Kidney glomerular epithelial cell (primary cell): ENCODE data around the gene CTSE.

Experiments used
- DNase-seq: peaks from one replicate; lab custom pipeline; 2025; lab: John Stamatoyannopoulos, UW

CTSE gene

GRCh38 chr1:205991237-205991636 is 32.5 kb downstream of the CTSE start:
- peak; percentile 29 for DNase-seq

GRCh38 chr1:205990226-205990625 is 33.5 kb downstream of the CTSE start:
- DNase-seq: no peak

GRCh38 chr1:205989786-205990185 is 33.9 kb downstream of the CTSE start:
- DNase-seq: no peak

DNA sequence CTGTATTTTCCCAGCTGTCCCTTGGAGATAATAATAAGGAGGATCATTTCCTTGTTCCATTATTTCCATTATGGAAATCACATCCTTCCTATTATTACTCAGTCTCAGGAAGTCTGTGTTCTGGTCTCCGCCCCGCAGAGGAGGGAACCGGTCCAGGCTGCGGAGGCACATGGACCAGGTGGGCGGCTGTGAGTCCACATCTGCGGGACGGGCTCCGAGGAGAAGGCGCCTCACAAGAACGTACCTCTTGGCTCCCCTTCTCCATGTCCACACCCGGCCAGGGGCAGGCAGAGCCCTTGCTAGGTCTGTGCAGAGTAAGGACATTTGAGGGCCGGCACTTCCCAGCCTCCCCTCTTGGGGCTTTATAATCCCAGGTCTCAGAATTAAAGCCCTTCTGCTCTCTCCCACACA is 35.1 kb downstream of the CTSE start:
- no peak for DNase-seq

DNA sequence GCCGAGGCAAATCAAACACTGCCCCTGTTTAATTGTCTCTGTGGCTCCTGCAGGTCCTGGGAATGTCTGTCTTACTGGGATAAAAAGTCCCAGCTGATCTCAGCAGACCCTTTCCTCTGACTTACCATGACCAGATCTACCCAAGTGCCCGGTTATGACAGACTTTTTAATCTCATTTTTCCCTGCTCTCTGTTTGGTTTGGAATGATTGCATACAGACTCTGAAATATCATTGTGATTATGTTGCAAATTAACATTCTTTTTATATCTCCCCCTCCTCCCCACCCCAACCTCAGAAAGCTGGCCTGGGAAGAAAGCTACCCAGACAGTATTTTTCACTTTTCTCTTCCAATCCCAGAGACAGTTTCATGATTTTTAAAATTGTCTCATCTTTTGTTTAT is 36.8 kb downstream of the CTSE start:
- no peak for DNase-seq

DNA sequence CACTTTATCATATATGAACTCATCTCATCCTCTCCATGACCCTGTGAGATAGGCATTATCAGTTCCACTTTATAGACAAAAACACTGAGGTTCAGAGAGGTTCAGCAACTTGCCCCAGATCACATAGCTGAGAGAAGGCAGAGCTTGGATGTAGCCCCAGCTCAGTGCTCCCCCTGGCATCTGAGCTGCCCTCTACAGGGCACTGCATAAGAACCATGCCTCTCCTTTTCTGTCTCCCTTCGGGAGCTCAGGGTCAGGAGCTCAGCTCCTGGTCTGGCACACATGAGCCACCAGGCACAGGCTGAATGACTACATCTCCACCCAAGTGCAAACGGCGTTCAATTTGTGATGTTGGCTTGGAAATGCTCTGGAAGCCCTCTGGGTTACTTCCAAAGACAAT is 37.4 kb downstream of the CTSE start:
- no peak for DNase-seq

DNA sequence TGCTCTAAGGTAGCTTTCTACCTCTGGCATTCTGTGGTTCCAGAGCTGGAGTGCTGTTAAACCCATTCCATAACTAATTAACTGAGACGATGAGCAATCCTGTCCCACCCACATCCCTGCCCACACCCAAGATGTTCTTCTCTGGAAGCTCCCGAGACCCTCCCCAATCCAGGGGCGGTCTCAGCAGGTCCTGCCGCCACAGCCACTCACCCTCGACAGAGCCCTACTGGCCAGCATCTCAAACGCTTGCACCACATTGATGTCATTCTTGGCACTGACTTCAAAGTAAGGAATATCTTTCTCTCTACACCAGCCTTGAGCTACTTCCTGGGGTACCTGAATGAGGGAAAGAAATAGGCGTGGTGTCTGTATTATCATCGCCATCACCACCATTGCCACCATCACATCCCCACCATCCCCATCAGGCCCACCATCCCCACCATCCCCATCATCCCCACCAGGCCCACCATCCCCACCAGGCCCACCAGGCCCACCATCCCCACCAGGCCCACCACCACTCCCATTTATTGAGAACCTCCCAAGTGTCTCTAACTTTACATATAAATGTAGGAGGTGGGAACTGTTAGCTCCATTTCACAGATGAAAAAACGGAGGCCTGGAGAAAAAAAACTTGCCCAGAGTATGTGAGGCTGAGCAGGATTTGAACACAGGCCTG is 38.2 kb downstream of the CTSE start:
- DNase-seq: peak; percentile 93

DNA sequence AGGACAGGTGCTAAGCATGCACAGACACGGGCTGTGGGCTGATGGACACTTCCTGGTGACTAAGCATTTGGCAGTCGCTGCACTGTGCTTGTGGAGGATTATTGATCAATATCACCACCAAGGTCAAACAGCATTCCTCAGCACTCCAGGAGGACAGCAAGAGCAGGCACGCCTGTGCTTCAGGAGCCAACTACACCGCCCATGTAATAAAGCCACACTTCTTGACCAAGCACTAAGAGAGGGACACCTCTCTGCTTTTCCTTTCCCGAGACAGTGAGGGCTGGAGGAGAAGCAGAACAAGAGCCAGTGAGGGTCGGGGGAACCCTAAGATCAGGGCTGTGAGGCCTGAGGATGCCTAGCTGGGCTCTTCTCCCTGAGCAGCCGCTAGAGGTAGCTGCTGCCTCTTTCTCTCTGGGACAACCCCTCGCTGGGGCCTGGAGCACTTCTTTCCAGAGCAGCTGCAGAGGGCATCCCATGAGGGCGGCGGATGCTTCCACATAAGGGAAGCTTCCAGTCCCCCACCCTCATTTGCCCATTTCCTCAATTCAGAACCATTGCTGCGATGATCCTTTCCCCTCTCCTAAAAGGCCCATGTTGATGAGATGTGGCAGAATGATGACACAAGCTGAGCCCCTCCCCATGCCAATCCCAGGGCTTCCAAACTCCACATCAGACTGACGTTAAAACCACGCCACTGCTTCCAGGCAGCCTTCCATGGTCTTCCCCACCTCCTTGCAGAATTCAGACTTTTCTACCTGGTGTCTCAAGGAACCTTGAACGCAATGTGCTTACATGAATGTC is 39.6 kb downstream of the CTSE start:
- peak; percentile 33 for DNase-seq

DNA sequence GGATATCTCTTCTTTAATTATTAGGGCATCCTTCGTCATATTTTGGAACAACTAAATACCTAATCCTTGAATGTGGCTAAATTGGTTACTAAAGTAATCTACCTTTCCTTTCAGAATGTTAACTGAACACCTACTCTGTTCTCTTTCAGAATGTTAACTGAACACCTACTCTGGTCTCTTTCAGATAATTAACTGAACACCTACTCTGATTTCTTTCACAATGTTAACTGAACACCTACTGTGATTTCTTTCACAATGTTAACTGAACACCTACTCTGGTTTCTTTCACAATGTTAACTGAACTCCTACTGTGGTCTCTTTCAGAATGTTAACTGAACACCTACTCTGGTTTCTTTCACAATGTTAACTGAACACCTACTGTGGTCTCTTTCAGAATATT is 42.4 kb downstream of the CTSE start:
- no peak for DNase-seq

DNA sequence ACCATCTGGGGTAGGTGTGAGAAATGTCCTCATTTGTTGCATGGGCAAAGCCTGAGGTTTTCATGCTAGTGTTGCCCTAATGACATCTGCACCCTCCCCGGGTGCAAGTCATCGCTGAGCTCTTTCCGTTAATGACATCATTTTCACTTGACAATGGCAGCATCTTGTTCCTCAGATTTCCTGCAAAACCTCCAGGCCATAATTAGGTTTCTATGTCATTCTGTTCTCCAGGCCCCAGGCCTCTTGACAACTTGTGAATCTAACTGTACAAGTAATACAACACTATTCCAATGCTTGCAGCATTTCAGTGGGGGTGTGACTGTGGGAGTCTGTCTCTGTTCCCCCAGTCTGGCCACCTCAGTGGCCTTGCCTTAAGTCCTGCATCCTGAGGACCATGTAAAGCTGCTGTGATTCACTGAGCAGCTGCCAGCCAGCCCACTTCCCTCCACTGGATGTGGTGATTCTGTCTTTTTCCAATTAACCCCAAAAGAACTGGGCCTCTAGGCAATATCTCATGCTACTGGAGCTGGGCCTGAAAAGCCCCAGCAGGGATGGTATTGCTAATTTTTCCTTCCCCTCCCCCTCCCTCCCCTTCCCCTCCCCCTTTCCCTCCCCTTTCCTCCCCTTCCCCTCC is 43.3 kb downstream of the CTSE start:
- DNase-seq: no peak

DNA sequence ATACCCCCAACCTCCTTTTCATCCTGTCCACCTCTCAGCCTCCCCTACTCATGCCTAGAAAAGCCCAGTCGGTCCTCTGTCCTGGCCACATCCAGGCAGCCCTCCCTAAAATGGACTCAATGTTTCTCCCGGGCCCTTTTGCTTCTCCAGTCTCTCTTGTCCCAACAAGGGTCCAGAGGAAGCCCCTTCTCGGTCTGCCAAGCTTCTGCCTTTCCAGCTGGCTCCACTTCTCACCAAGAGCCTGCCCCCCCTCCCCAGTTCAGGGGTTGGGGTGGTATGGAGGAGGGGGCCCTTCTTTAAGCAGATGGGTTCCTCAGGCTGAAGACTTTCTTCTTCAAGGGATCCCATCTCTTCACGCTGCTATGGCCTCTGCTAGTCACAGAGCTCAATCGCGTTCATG is 44.4 kb downstream of the CTSE start:
- no peak for DNase-seq

DNA sequence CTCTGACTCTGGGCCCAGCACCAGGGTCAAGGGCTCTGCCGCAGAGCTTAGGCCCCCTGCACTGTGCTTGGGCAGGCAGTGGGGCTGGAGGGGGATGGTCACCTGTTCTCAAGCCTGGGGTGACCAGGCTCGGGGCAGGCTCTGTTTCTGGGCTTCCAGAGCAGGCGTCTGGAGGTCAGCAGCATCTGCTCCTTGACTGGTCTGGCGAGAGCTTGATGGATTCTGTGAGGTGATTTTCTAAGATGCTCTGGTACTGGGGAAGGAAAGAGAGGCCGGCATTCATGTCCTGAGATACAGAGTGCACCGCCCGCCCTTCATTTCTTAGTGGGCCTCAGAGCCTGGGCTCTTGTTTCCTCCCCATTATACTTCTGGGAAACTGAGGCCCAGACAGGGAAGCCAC is 45.0 kb downstream of the CTSE start:
- DNase-seq: no peak

GRCh38 chr1:205977402-205978014 is 46.2 kb downstream of the CTSE start:
- peak; percentile 70 for DNase-seq

DNA sequence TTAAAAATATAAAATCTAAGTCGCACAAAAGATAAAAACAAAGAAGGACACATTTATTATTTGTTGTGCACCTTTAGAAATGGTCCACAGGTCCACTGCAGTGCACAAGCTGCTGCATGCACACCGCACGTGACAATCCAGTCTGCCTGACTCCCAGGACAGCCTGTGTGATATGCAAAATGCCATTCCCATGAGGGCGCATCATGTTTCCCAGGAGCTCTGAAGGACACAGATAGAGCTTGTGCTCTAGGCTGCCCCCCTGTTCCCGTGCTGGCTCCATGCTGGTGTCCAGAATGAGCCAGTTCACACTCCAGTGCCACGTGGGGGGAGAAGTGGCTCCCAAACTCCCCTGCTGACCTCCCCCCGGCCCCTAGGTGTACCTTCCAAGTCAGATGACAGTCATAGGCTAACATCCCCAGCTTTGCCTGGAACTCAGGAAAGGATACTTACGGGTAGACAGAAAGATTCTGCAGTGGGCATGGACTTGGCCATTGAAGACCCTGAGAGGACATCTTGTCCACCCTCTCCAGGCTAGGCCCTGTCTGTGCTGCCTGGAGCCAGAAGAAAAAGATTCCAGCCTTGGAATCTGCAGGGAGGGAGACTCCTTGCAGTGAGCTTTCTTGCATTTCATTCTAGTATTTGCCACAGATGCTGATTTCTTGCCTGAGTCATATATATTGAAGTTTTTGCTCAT is 46.8 kb downstream of the CTSE start:
- DNase-seq: peak; percentile 14

GRCh38 chr1:205976036-205976435 is 47.7 kb downstream of the CTSE start:
- DNase-seq: no peak

DNA sequence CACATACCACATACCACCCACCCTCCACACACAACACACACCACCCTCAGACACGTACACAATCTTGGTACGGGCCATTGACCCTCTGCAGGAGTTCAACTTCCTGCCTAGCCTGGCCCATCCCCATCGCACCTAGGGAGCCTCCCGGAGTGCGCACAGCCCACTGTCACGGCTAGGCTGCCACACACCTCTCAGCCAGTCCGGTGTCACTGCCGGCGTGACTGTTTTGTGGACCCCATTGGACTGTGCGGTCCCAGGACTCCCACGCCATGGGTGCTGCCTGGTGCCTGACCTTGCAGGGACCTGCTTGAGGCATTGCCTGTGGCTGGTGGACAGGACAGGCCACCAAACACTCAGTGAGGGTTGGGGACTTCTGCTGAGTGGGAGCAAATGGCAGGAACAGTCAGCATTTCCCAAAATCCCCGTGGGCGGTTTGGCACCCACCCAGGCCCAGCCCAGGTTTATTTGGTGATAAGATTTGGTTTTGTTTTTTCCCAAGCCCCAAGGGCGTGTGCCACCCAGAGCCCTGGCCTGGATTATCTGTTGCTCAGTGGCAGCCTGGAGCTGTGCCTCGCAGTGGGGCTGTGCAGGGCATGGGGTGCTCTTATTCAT is 48.2 kb downstream of the CTSE start:
- DNase-seq: no peak

DNA sequence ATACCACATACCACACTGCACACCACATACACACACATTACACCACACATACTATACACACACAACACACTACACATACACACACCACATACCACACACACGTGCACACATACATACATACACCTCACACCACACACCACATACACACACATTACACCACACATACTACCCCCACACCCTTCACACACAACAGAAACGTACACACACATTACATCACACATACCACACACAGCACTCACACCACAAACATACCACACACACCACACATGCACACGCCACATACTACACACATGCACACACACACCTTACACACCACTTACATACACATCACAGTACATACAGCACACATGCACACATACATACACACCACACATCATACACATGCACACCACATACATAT is 49.0 kb downstream of the CTSE start:
- no peak for DNase-seq

DNA sequence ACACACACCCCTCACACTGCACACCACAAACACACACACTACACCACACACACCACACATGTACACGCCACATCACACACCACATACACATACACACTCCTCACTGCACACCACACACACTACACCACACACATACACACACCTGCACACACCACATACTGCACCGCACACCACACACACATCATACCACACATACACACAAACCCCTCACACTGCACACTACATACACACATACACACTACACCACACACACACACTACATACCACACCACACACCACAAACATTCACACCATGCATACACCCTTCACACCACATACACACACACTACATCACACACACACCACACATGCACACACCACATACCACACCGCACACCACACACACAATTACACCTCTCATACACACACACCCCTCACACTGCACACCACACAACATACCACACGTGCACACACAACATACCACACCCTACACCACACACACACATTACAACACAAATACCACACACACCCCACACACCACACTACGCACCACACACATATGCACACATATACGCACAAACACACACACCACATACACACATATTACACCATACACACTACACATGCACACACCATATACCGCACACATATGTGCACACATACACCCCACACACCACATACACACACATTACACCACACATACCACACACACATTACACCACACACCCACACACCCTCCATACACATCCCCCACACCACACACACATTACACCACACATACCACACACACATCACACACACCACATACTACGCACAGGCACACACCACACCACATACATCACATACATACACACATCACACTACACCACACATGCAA is 50.1 kb downstream of the CTSE start:
- no peak for DNase-seq

DNA sequence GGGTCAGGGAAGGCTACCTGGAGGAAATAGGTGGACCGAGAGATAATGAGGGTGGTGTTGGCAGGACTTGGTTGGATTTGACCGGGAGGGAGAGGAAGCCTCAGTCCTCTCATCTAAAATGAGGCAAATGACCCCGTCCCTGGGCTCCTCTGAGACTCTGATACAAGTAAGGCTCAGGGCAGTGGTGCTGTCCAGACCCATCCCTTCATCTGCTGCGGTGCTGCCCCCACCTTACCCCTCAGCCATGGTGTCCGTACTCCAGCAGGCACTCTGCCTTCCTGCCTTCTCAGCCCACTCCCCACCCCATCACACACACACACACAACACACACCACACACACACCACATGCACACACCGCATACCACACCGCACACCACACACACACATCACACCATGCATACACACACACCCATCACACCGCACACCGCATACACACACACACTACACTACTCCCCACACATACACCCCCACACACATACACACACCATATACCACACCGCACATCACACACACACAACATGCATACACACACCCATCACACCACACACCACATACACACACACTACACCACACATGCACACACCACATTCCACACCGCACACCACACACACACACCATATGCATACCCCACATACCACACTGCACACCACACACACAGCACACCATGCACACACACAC is 51.1 kb downstream of the CTSE start:
- DNase-seq: no peak

GRCh38 chr1:205972081-205972480 is 51.6 kb downstream of the CTSE start:
- no peak for DNase-seq
